Measurements from ENCODE around the gene SAMD1. TPM values are rescaled to one million over a fixed set of nuclear protein-coding genes. Genes with fewer than 3 reads are reported as not detected.

The SAMD1 gene
- total and polyA plus RNA-seq, 9 of the 15 experiments (the other 6 are each of a cell fraction or from before 2014, with no cell fraction given): 2.9 to 96.0 (median 43.5) TPM

DNA sequence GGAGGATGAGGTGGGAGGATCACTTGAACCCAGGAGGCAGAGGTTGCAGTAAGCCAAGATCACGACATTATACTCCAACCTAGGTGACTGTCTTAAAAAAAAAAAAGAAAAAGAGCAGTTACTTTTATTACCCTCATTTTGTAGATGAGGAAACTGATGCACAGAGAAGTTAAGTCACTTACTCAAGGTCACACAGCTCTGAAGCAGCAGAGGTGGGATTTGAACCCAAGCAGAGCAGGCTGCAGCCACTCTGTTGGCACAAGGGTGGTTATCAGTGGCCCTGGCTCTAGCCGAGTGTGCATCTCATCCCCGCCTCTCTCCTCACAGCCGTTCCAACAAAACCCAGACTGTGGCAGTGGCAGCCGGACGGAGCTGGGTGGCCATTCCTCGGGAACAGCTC, 51.4 kb downstream of the SAMD1 start:
- 81% methylated on average over 7 of the region's 7 CpGs for WGBS (ENCODE audit: insufficient coverage, low coverage, missing lambda C conversion rate)
- Histone ChIP-seq H3K4me3 (no peak overlapping the region), H3K4me2 (ENCODE audit: insufficient read depth, low read length) (no peak overlapping the region), H3K36me3 (ENCODE audit: control insufficient read depth, insufficient read depth, low read length) (peaks cover 11% of the 10 kb centered on the region; the same call in 2 of the 3 replicates), H3K9me1 (ENCODE audit: control insufficient read depth, insufficient read depth, low read length) (no peaks in the 10 kb centered on the region), H3K27me3 (ENCODE audit: control insufficient read depth in 2 of 2, insufficient read depth in 2 of 2, low read length in 2 of 2) (no peaks in the 10 kb centered on the region), H3K4me1 (replicated peaks in 1 of 2; ENCODE audit: control insufficient read depth in 2 of 2, insufficient read depth in 2 of 2, low read length in 2 of 2) (peaks cover 4 to 15% of the 10 kb centered on the region in 2 experiments; a peak in 2 of 5 replicates), H4K20me1 (replicated peaks; ENCODE audit: control insufficient read depth, insufficient read depth, low read length) (no peaks in the 10 kb centered on the region), H2AFZ (ENCODE audit: low read depth, low read length) (no peak overlapping the region), H3K9me3 (replicated peaks; ENCODE audit: control insufficient read depth, insufficient read depth, low read depth, low read length) (no peaks in the 10 kb centered on the region), H3K27ac (ENCODE audit: extremely low read depth, low read depth, low read length) (no peak overlapping the region; the same call in 2 of the 3 replicates), H3K79me2 (ENCODE audit: control insufficient read depth, insufficient read depth, low read length) (no peaks in the 10 kb centered on the region), H3K9ac (ENCODE audit: insufficient read depth in 1 of 2, low read depth in 2 of 2, low read length in 2 of 2) (peak overlapping the region in 1 of 2 experiments; percentile 2; a peak in 1 of 4 replicates)
- intact Hi-C loops (cut with micrococcal nuclease): loop anchor here (10.0 kb wide), 1 partner anchor 84 kb away; the partner anchor contains the start of gene DCAF15
- DNase-seq (ENCODE audit: extremely low read depth in 1 of 4, low spot score in 3 of 4): peak in 1 of 4 experiments; percentile 5
- POLR2A ChIA-PET: interaction anchor here (1.3 kb wide), 1 partner anchor 19 kb away, joined by 3 read pairs; no protein-coding TSS in a partner anchor
- ATAC-seq: no peak
- FAIRE-seq: no peak
- no TSS peak for BruUV-seq (replicated peaks)
- in situ Hi-C loops (cut with MboI): no loop called here
- CTCF ChIA-PET (ENCODE audit: low intra/inter-chr PET ratio): no interaction called here
- TF ChIP-seq HDAC2 (IDR thresholded peaks at IDR 0.05) (peak; percentile 58; the same call in 1 of the 2 replicates), SRSF1 (IDR thresholded peaks at IDR 0.05; ENCODE audit: low read depth, low read length) (no peak), YY1 (IDR thresholded peaks at IDR 0.05; ENCODE audit: borderline replicate concordance in 1 of 3, control insufficient read depth in 1 of 3, extremely low read depth in 1 of 3, insufficient read depth in 3 of 3, insufficient read length in 1 of 3, insufficient replicate concordance in 2 of 3, low read depth in 1 of 3, low read length in 2 of 3) (no peak), CHCHD3 (CRISPR knock-in tag; IDR thresholded peaks at IDR 0.05) (no peak), SMARCA4 (IDR thresholded peaks at IDR 0.05) (no peak), ZFP30 (CRISPR knock-in tag; IDR thresholded peaks at IDR 0.05; ENCODE audit: borderline replicate concordance) (no peak), HNRNPLL (IDR thresholded peaks at IDR 0.05; ENCODE audit: low read depth, low read length, poor library complexity, severe bottlenecking) (no peak), MAFK (IDR thresholded peaks at IDR 0.05; ENCODE audit: low read length) (no peak), ZFP36 (IDR thresholded peaks at IDR 0.05; ENCODE audit: low read depth, low read length, partially characterized antibody) (peak; percentile 59), KDM5B (IDR thresholded peaks at IDR 0.05; ENCODE audit: insufficient replicate concordance, low read depth, low read length) (no peak), POLR3A (IDR thresholded peaks at IDR 0.05; ENCODE audit: borderline replicate concordance, extremely low read depth, insufficient read depth, insufficient read length) (no peak), CCNT2 (IDR thresholded peaks at IDR 0.05; ENCODE audit: borderline replicate concordance, extremely low read depth, insufficient read length, low read depth, low read length) (no peak), NCOR1 (IDR thresholded peaks at IDR 0.05) (no peak), MCM7 (IDR thresholded peaks at IDR 0.05) (no peak), MYBL2 (IDR thresholded peaks at IDR 0.05; ENCODE audit: low read depth) (no peak), MYBL2 (CRISPR knock-in tag; IDR thresholded peaks at IDR 0.05; ENCODE audit: borderline replicate concordance) (no peak), KDM1A (IDR thresholded peaks at IDR 0.05) (peak; percentile 26 to 52; a peak in 2 of 4 replicates)
- TF ChIP-seq, protein P1, sequence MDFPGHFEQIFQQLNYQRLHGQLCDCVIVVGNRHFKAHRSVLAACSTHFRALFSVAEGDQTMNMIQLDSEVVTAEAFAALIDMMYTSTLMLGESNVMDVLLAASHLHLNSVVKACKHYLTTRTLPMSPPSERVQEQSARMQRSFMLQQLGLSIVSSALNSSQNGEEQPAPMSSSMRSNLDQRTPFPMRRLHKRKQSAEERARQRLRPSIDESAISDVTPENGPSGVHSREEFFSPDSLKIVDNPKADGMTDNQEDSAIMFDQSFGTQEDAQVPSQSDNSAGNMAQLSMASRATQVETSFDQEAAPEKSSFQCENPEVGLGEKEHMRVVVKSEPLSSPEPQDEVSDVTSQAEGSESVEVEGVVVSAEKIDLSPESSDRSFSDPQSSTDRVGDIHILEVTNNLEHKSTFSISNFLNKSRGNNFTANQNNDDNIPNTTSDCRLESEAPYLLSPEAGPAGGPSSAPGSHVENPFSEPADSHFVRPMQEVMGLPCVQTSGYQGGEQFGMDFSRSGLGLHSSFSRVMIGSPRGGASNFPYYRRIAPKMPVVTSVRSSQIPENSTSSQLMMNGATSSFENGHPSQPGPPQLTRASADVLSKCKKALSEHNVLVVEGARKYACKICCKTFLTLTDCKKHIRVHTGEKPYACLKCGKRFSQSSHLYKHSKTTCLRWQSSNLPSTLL (IDR thresholded peaks at IDR 0.05): no peak
- TF ChIP-seq, protein P2, sequence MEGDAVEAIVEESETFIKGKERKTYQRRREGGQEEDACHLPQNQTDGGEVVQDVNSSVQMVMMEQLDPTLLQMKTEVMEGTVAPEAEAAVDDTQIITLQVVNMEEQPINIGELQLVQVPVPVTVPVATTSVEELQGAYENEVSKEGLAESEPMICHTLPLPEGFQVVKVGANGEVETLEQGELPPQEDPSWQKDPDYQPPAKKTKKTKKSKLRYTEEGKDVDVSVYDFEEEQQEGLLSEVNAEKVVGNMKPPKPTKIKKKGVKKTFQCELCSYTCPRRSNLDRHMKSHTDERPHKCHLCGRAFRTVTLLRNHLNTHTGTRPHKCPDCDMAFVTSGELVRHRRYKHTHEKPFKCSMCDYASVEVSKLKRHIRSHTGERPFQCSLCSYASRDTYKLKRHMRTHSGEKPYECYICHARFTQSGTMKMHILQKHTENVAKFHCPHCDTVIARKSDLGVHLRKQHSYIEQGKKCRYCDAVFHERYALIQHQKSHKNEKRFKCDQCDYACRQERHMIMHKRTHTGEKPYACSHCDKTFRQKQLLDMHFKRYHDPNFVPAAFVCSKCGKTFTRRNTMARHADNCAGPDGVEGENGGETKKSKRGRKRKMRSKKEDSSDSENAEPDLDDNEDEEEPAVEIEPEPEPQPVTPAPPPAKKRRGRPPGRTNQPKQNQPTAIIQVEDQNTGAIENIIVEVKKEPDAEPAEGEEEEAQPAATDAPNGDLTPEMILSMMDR (IDR thresholded peaks at IDR 0.05 in 2 of 3, conservative IDR thresholded peaks at IDR 0.05 in 1 of 3; ENCODE audit: insufficient read depth in 2 of 3, low read depth in 1 of 3, low read length in 3 of 3): no peak
